DOHH2 (cell line): ENCODE results near the gene HDAC3.

Experiments used
- H3F3A ChIP-seq: fragments of 200-600 bp; sonication (generic), shearing (Covaris generic); 2 replicates; pipeline ENCODE4 v1.6.0; 2016; ENCODE audit warnings: antibody characterized with exemption, mild to moderate bottlenecking; ENCODE audit not compliant: control insufficient read depth, insufficient read depth
- H3K27ac ChIP-seq: fragments of 200-600 bp; sonication (generic); 2 replicates; pipeline ENCODE4 v1.5.1; 2014; ENCODE audit warnings: low read depth, mild to moderate bottlenecking, low read length, moderate library complexity
- H3K27me3 ChIP-seq: fragments of 200-600 bp; sonication (generic); 2 replicates; pipeline ENCODE4 v1.6.1; 2014; ENCODE audit warnings: mild to moderate bottlenecking, low read length, mixed read lengths; ENCODE audit not compliant: control insufficient read depth
- H3K36me3 ChIP-seq: fragments of 200-600 bp; sonication (generic); 2 replicates; pipeline ENCODE4 v1.6.1; 2014; ENCODE audit warnings: mild to moderate bottlenecking, low read length, moderate library complexity, mixed read lengths; ENCODE audit not compliant: control insufficient read depth
- H3K4me1 ChIP-seq: fragments of 200-600 bp; sonication (generic); 2 replicates; pipeline ENCODE4 v1.6.1; 2014; ENCODE audit warnings: mild to moderate bottlenecking, low read length, mixed read lengths; ENCODE audit not compliant: control insufficient read depth
- H3K4me2 ChIP-seq: fragments of 200-600 bp; sonication (generic); 2 replicates; pipeline ENCODE4 v1.6.0; 2014; ENCODE audit warnings: mild to moderate bottlenecking, low read length, moderate library complexity
- H3K4me3 ChIP-seq: fragments of 200-600 bp; sonication (generic); 2 replicates; pipeline ENCODE4 v1.5.1; 2014; ENCODE audit warnings: mild to moderate bottlenecking, low read length, mixed read lengths
- H3K79me2 ChIP-seq: fragments of 200-600 bp; sonication (generic); 2 replicates; pipeline ENCODE4 v1.6.1; 2014; ENCODE audit warnings: mild to moderate bottlenecking, low read length, mixed read lengths; ENCODE audit not compliant: control insufficient read depth
- H3K9me2 ChIP-seq: fragments of 200-600 bp; sonication (generic); replicated peaks from 2 replicates; pipeline ENCODE4 v1.6.1; 2014; ENCODE audit warnings: mild to moderate bottlenecking, low read length, mixed read lengths; ENCODE audit not compliant: control insufficient read depth
- H3K9me3 ChIP-seq: fragments of 200-600 bp; sonication (generic); 2 replicates; pipeline ENCODE4 v1.6.1; 2014; ENCODE audit warnings: antibody characterized with exemption, low read length, mixed read lengths; ENCODE audit not compliant: control insufficient read depth, insufficient read depth
- H4K20me1 ChIP-seq: fragments of 200-600 bp; sonication (generic); 2 replicates; pipeline ENCODE4 v1.6.0; 2014; ENCODE audit warnings: low read depth, mild to moderate bottlenecking, antibody characterized with exemption, low read length, moderate library complexity; ENCODE audit not compliant: control insufficient read depth, insufficient read depth
- CTCF ChIP-seq: fragments of 200-600 bp; sonication (generic); IDR thresholded peaks from one replicate; pipeline ENCODE4 v1.5.1; 2014; ENCODE audit warnings: antibody characterized with exemption, mild to moderate bottlenecking, low read depth, low read length; ENCODE audit not compliant: poor library complexity, severe bottlenecking
- EZH2phosphoT487 ChIP-seq: fragments of 200-600 bp; sonication (generic); IDR thresholded peaks from 2 replicates; pipeline ENCODE4 v1.6.1; 2017; ENCODE audit warnings: borderline replicate concordance, mild to moderate bottlenecking, antibody characterized with exemption, low read length, moderate library complexity, mixed read lengths

HDAC3 gene

GRCh38 chr5:141681695-141682641 lies 45.3 kb upstream of the HDAC3 start, which contains the start of gene ARAP3:
ARAP3 (minus strand) TSS chr5:141682230; CDS start chr5:141680486, 1,744 bp downstream.
- H3K4me2 ChIP-seq: peak within 1 kb of the TSS; percentile 40; the same call in 1 of the 2 replicates
- peaks cover 29% of the 10 kb centered on the region for H3K27me3 ChIP-seq
- H4K20me1 ChIP-seq: no peaks in the 10 kb centered on the region
- no peaks in the 10 kb centered on the region for H3K9me3 ChIP-seq
- TF ChIP-seq EZH2phosphoT487 (peak; percentile 38; the same call in 1 of the 2 replicates), CTCF (no peak)
- no peaks in the 10 kb centered on the region for H3K36me3 ChIP-seq
- H3K27ac ChIP-seq: no peak within 1 kb of the TSS
- H3K4me1 ChIP-seq: peaks cover 15% of the 10 kb centered on the region
- H3K4me3 ChIP-seq: no peak within 1 kb of the TSS
- no peaks in the 10 kb centered on the region for H3K9me2 ChIP-seq
- no peaks in the 10 kb centered on the region for H3K79me2 ChIP-seq
- no peaks in the 10 kb centered on the region for H3F3A ChIP-seq

DNA sequence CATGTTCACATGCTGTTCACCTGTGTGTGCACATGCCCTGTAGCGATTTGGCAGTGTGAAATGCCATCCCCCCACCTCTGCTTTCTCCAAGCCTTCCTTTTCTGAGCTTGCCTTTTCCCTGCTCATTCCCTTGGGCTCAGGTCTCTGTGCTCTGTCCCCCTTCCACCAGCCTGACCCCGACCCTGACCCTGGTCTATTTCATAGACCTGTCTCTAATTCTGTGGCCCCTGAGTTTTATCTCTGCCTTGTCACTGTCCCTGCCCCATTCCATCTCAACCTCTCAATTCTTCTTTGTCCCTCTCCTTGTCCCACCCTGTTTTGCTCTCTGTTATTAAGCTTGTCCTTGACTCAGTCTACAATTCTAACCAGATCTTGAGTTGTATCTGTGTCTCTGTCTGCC lies 44.6 kb upstream of the HDAC3 start:
- Histone ChIP-seq H3K79me2 (no peaks in the 10 kb centered on the region), H3K9me2 (no peaks in the 10 kb centered on the region), H3K4me1 (peaks cover 15% of the 10 kb centered on the region), H4K20me1 (no peaks in the 10 kb centered on the region), H3K4me3 (no peak overlapping the region), H3K36me3 (no peaks in the 10 kb centered on the region), H3K4me2 (no peak overlapping the region), H3K27me3 (peaks cover 34% of the 10 kb centered on the region), H3K27ac (no peak overlapping the region), H3F3A (no peaks in the 10 kb centered on the region), H3K9me3 (no peaks in the 10 kb centered on the region)
- TF ChIP-seq EZH2phosphoT487 (no peak), CTCF (no peak)

DNA sequence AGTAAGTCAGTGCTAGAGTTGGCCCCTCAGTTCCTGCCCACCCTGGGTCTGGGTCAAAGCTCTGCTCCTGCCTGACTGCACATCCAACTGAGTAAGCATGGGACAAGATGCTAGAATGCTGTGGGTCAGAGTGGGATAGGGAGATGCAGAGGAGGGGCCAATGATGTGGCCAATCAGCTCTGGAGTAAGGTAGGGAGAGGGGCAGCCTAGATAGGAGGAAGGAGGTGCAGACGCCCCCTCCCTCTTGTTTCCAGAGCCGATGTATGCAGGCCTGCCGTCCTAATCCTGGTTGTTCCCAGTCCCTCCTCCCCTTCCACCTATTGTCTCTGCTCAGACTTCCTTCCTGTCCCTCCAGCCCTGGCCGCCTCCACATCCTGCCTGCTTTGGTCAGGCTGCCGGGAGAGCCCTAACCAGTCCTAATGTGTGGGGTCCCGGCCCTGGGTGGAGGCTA lies 44.1 kb upstream of the HDAC3 start:
- no peak overlapping the region for H3K4me3 ChIP-seq
- no peak overlapping the region for H3K27ac ChIP-seq
- H3K4me2 ChIP-seq: no peak overlapping the region
- peaks cover 15% of the 10 kb centered on the region for H3K4me1 ChIP-seq
- no peak for TF ChIP-seq CTCF
- TF ChIP-seq EZH2phosphoT487: no peak
- no peaks in the 10 kb centered on the region for H3K9me3 ChIP-seq
- H3F3A ChIP-seq: no peaks in the 10 kb centered on the region
- H3K27me3 ChIP-seq: peaks cover 36% of the 10 kb centered on the region
- no peaks in the 10 kb centered on the region for H3K9me2 ChIP-seq
- no peaks in the 10 kb centered on the region for H4K20me1 ChIP-seq
- no peaks in the 10 kb centered on the region for H3K79me2 ChIP-seq
- no peaks in the 10 kb centered on the region for H3K36me3 ChIP-seq
